Neural progenitor cell (in vitro differentiated cells): ENCODE measurements around the gene MAN1A1. TPM values are rescaled to one million over a fixed set of nuclear protein-coding genes. Genes with fewer than 3 reads are reported as not detected.

ENCODE experiments used
- DNase-seq: peaks from one replicate; pipeline ENCODE4 v3.0.0-alpha.2; 2016; ENCODE audit warnings: low spot score
- H2AFZ ChIP-seq: fragments of 200-600 bp; sonication (generic); replicated peaks from 2 replicates; pipeline ENCODE4 v1.6.1; 2016; ENCODE audit warnings: antibody characterized with exemption
- H3F3A ChIP-seq: fragments of 200-600 bp; sonication (generic); 2 replicates; pipeline ENCODE4 v1.6.1; 2016; ENCODE audit warnings: antibody characterized with exemption, low read depth
- H3K27ac ChIP-seq: fragments of 200-600 bp; sonication (generic); 2 replicates; pipeline ENCODE4 v1.5.1; 2016; ENCODE audit warnings: mild to moderate bottlenecking
- H3K27me3 ChIP-seq: fragments of 200-600 bp; sonication (generic); 2 replicates; pipeline ENCODE4 v1.6.1; 2016; ENCODE audit warnings: mild to moderate bottlenecking, moderate library complexity
- H3K36me3 ChIP-seq: fragments of 200-600 bp; sonication (generic); 2 replicates; pipeline ENCODE4 v1.5.1; 2016
- H3K4me1 ChIP-seq: fragments of 200-600 bp; sonication (generic); 2 replicates; pipeline ENCODE4 v1.6.1; 2016; ENCODE audit warnings: mixed run types
- H3K4me2 ChIP-seq: fragments of 200-600 bp; sonication (generic); 2 replicates; pipeline ENCODE4 v1.6.1; 2016
- H3K4me3 ChIP-seq: fragments of 200-600 bp; sonication (generic); 2 replicates; pipeline ENCODE4 v1.5.1; 2016
- H3K79me2 ChIP-seq: fragments of 200-600 bp; sonication (generic); 2 replicates; pipeline ENCODE4 v1.6.1; 2016; ENCODE audit warnings: low read depth
- H3K9ac ChIP-seq: fragments of 200-600 bp; sonication (generic); 2 replicates; pipeline ENCODE4 v1.6.1; 2016
- H3K9me3 ChIP-seq: fragments of 200-600 bp; sonication (generic); 2 replicates; pipeline ENCODE4 v1.5.1; 2016; ENCODE audit warnings: low read depth
- H4K20me1 ChIP-seq: fragments of 200-600 bp; sonication (generic); 2 replicates; pipeline ENCODE4 v1.6.1; 2016; ENCODE audit warnings: low read depth
- H3K27ac Mint-ChIP-seq: 3 replicates; pipeline ENCODE4 v1.8.0; 2021; ENCODE audit warnings: mixed read lengths
- H3K27me3 Mint-ChIP-seq: 2 replicates; pipeline ENCODE4 v1.8.0; 2022; ENCODE audit warnings: low read depth, mild to moderate bottlenecking, inconsistent platforms, moderate library complexity, mixed read lengths; ENCODE audit not compliant: insufficient read depth
- H3K36me3 Mint-ChIP-seq: 3 replicates; pipeline ENCODE4 v1.8.0; 2021; ENCODE audit warnings: mixed read lengths
- H3K4me1 Mint-ChIP-seq: 3 replicates; pipeline ENCODE4 v1.8.0; 2021; ENCODE audit warnings: mixed read lengths
- H3K4me3 Mint-ChIP-seq: 3 replicates; pipeline ENCODE4 v1.8.0; 2021; ENCODE audit warnings: mild to moderate bottlenecking, moderate library complexity, mixed read lengths
- H3K9me3 Mint-ChIP-seq: 3 replicates; pipeline ENCODE4 v1.8.0; 2020; ENCODE audit warnings: mixed read lengths
- EZH2 ChIP-seq: fragments of 200-600 bp; sonication (generic); IDR thresholded peaks from 2 replicates; pipeline ENCODE4 v1.6.1; 2017; ENCODE audit warnings: antibody characterized with exemption, mild to moderate bottlenecking, moderate library complexity
- EZH2phosphoT487 ChIP-seq: fragments of 200-600 bp; sonication (generic); IDR thresholded peaks from 2 replicates; pipeline ENCODE4 v1.6.1; 2017; ENCODE audit warnings: antibody characterized with exemption
- total RNA-seq: library from RNA; depleted of rRNA; stranded (reverse); fragments of >200 nt; gene quantifications from 2 replicates; pipeline ENCODE4 v1.2.3, GENCODE V29; 2015; ENCODE audit warnings: low replicate concordance
- TF ChIP-seq, protein P1 (sequence below): fragments of 200-600 bp; sonication (generic); IDR thresholded peaks from 2 replicates; pipeline ENCODE4 v1.5.1; 2017; ENCODE audit warnings: antibody characterized with exemption, mild to moderate bottlenecking

Gene MAN1A1
- total RNA-seq, 1 donor from 2014 or later, result 5.2 TPM

- Histone ChIP-seq H3K4me3 (no peak overlapping the region), H3K4me2 (no peak overlapping the region), H2AFZ (no peak overlapping the region), H3K9ac (no peak overlapping the region), H3K36me3 (no peaks in the 10 kb centered on the region), H3K27me3 (no peaks in the 10 kb centered on the region), H3K9me3 (no peaks in the 10 kb centered on the region), H3F3A (no peaks in the 10 kb centered on the region), H3K4me1 (no peaks in the 10 kb centered on the region), H3K79me2 (no peaks in the 10 kb centered on the region), H4K20me1 (no peaks in the 10 kb centered on the region), H3K27ac (no peak overlapping the region)
- DNase-seq, result no peak
- H3K4me1 Mint-ChIP-seq, result peaks cover 7% of the 10 kb centered on the region
- no peaks in the 10 kb centered on the region for H3K9me3 Mint-ChIP-seq
- H3K27ac Mint-ChIP-seq, result no peak overlapping the region
- H3K36me3 Mint-ChIP-seq, result no peaks in the 10 kb centered on the region
- H3K4me3 Mint-ChIP-seq, result no peak overlapping the region
- H3K27me3 Mint-ChIP-seq, result peaks cover 2% of the 10 kb centered on the region
- TF ChIP-seq EZH2phosphoT487, result no peak
- TF ChIP-seq, protein P1, sequence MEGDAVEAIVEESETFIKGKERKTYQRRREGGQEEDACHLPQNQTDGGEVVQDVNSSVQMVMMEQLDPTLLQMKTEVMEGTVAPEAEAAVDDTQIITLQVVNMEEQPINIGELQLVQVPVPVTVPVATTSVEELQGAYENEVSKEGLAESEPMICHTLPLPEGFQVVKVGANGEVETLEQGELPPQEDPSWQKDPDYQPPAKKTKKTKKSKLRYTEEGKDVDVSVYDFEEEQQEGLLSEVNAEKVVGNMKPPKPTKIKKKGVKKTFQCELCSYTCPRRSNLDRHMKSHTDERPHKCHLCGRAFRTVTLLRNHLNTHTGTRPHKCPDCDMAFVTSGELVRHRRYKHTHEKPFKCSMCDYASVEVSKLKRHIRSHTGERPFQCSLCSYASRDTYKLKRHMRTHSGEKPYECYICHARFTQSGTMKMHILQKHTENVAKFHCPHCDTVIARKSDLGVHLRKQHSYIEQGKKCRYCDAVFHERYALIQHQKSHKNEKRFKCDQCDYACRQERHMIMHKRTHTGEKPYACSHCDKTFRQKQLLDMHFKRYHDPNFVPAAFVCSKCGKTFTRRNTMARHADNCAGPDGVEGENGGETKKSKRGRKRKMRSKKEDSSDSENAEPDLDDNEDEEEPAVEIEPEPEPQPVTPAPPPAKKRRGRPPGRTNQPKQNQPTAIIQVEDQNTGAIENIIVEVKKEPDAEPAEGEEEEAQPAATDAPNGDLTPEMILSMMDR, result no peak
Observed at GRCh38 chr6:119328892-119329793, 20.4 kb downstream of the MAN1A1 start.

GRCh38 chr6:119328254-119328653 lies 21.3 kb downstream of the MAN1A1 start:
- TF ChIP-seq, protein P1, result no peak
- no peak for TF ChIP-seq EZH2phosphoT487
- no peak for TF ChIP-seq EZH2
- Histone ChIP-seq H3K9ac (no peak overlapping the region), H3F3A (no peaks in the 10 kb centered on the region), H3K4me3 (no peak overlapping the region), H3K4me2 (no peak overlapping the region), H3K27ac (no peak overlapping the region), H3K4me1 (no peaks in the 10 kb centered on the region), H3K9me3 (no peaks in the 10 kb centered on the region), H3K79me2 (no peaks in the 10 kb centered on the region), H2AFZ (no peak overlapping the region), H4K20me1 (no peaks in the 10 kb centered on the region), H3K27me3 (no peaks in the 10 kb centered on the region), H3K36me3 (no peaks in the 10 kb centered on the region)
- Mint-ChIP-seq H3K27ac (no peak overlapping the region), H3K4me1 (peaks cover 7% of the 10 kb centered on the region), H3K36me3 (no peaks in the 10 kb centered on the region), H3K27me3 (peaks cover 2% of the 10 kb centered on the region), H3K4me3 (no peak overlapping the region), H3K9me3 (no peaks in the 10 kb centered on the region)
- no peak for DNase-seq

DNA sequence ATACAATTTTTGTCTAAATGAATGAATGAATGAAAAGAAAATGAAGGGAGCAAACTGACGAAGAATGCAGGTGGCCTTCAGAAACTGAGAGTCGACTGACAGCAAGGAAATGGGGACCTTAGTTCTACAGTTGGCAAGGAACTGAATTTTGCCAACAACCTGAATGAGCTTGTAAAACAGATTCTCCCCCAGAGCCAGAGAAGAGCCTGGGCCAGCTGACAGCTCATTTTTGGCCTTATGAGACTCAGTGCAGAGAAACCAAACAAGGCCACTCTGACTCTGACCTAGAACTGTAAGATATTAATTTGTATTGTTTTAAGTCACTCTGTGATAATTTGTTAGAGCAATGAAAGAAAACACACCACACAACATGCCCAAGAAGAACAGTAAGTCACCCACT lies 21.8 kb downstream of the MAN1A1 start:
- H3K4me1 Mint-ChIP-seq, result peaks cover 7% of the 10 kb centered on the region

More for the DNA sequence above, 21.8 kb downstream of the MAN1A1 start:
- no peaks in the 10 kb centered on the region for H3K9me3 ChIP-seq
- H2AFZ ChIP-seq, result no peak overlapping the region
- H3K27ac ChIP-seq, result no peak overlapping the region
- H3K4me3 Mint-ChIP-seq, result no peak overlapping the region
- no peaks in the 10 kb centered on the region for H3K4me1 ChIP-seq
- H3K79me2 ChIP-seq, result no peaks in the 10 kb centered on the region
- no peaks in the 10 kb centered on the region for H3K9me3 Mint-ChIP-seq
- H3K4me3 ChIP-seq, result no peak overlapping the region
- no peak overlapping the region for H3K9ac ChIP-seq
- TF ChIP-seq EZH2 (no peak), EZH2phosphoT487 (no peak)
- TF ChIP-seq, protein P1, result no peak
- H3K36me3 ChIP-seq, result no peaks in the 10 kb centered on the region
- H3K4me2 ChIP-seq, result no peak overlapping the region
- DNase-seq, result no peak
- H4K20me1 ChIP-seq, result no peaks in the 10 kb centered on the region
- H3K27me3 Mint-ChIP-seq, result peaks cover 2% of the 10 kb centered on the region
- H3K27me3 ChIP-seq, result no peaks in the 10 kb centered on the region
- no peak overlapping the region for H3K27ac Mint-ChIP-seq
- H3F3A ChIP-seq, result no peaks in the 10 kb centered on the region
- no peaks in the 10 kb centered on the region for H3K36me3 Mint-ChIP-seq
